AG10803 (cell line): Measurements from ENCODE around the gene P4HTM.
"Not testable (repeated sequence)": the region's sequence is repeated elsewhere in the genome, so short reads cannot be mapped to it uniquely, and the experiment has no call there.

ENCODE experiments used
- DNase-seq: peaks from one replicate; pipeline ENCODE4 v3.0.0; 2010; ENCODE audit warnings: low read depth
- H3K4me3 ChIP-seq: 2 replicates; pipeline ENCODE4 v1.5.1; 2011; ENCODE audit warnings: mild to moderate bottlenecking, low read length, control low read depth
- CTCF ChIP-seq: conservative IDR thresholded peaks from 2 replicates; pipeline ENCODE4 v1.5.1; 2011; ENCODE audit warnings: mild to moderate bottlenecking, low read length, control low read depth, inconsistent platforms

Gene P4HTM

GRCh38 chr3:49007771-49008528 is 17.9 kb downstream of the P4HTM start:
- TF ChIP-seq CTCF = no peak
- DNase-seq = peak; percentile 91
- H3K4me3 ChIP-seq = peak overlapping the region; percentile 75

- H3K4me3 ChIP-seq = peak overlapping the region; percentile 75
- not testable (repeated sequence) for DNase-seq
Measured at GRCh38 chr3:49008627-49009026, 18.6 kb downstream of the P4HTM start.

- TF ChIP-seq CTCF = no peak
- no peak for DNase-seq
- no peak overlapping the region for H3K4me3 ChIP-seq
Measured at GRCh38 chr3:49009396-49009795, 19.4 kb downstream of the P4HTM start.

- no peak for DNase-seq
- TF ChIP-seq CTCF = no peak
- H3K4me3 ChIP-seq = no peak overlapping the region
Measured at GRCh38 chr3:49012441-49013017, 22.5 kb downstream of the P4HTM start.

- no peak for TF ChIP-seq CTCF
- DNase-seq = no peak
- H3K4me3 ChIP-seq = no peak overlapping the region
Measured at GRCh38 chr3:49013113-49013737, 23.2 kb downstream of the P4HTM start.

GRCh38 chr3:49013738-49014660 is 24.0 kb downstream of the P4HTM start:
- DNase-seq = no peak
- no peak overlapping the region for H3K4me3 ChIP-seq
- TF ChIP-seq CTCF = peak; percentile 62

GRCh38 chr3:49015072-49015471 is 25.0 kb downstream of the P4HTM start:
- no peak for TF ChIP-seq CTCF
- H3K4me3 ChIP-seq = no peak overlapping the region
- DNase-seq = no peak
